SK-N-SH (cell line): Measurements from ENCODE around the gene ANKMY1. TPM values are rescaled to one million over a fixed set of nuclear protein-coding genes. Genes with fewer than 3 reads are reported as not detected.

ENCODE experiments used
- CTCF ChIA-PET: fragments of 300-600, 350-600 bp; formaldehyde crosslinking; extraction: SDS; loops from one replicate; lab custom pipeline; 2021; lab: Yijun Ruan, JAX
- POLR2A ChIA-PET: fragments of 350-600 bp; sonication (Branson Sonifier 250); formaldehyde crosslinking; extraction: SDS; loops from one replicate; lab custom pipeline; 2020; ENCODE audit warnings: antibody characterized with exemption, inconsistent platforms; lab: Yijun Ruan, JAX
- DNase-seq: peaks from one replicate; pipeline ENCODE4 v3.0.0; 2012
- H2AFZ ChIP-seq: fragments of 200-600 bp; sonication (generic); 2 replicates; pipeline ENCODE4 v1.8.1; 2016; ENCODE audit warnings: antibody characterized with exemption, mild to moderate bottlenecking, low read depth
- H3F3A ChIP-seq: fragments of 200-600 bp; sonication (generic); replicated peaks from 2 replicates; pipeline ENCODE3; 2016; ENCODE audit warnings: antibody characterized with exemption, mild to moderate bottlenecking; ENCODE audit not compliant: insufficient read depth
- H3K27ac ChIP-seq, 2 experiments: fragments of 200-500 bp in 1 of 2; fragments of 200-600 bp in 1 of 2; sonication (Bioruptor generic) in 1 of 2; sonication (generic), shearing (Covaris generic) in 1 of 2; 2 replicates each; pipeline versions ENCODE4 v1.5.1 to v1.6.1; 2014 to 2016; ENCODE audit warnings: low read depth in 2 of 2, inconsistent platforms in 1 of 2, low read length in 1 of 2, mild to moderate bottlenecking in 1 of 2, mixed read lengths in 1 of 2
- H3K27me3 ChIP-seq: fragments of 200-600 bp; sonication (generic), shearing (Covaris generic); 2 replicates; pipeline ENCODE4 v1.6.1; 2016; ENCODE audit warnings: mixed run types; ENCODE audit not compliant: insufficient read depth
- H3K36me3 ChIP-seq, 2 experiments: fragments of 200-500 bp in 1 of 2; fragments of 200-600 bp in 1 of 2; sonication (Bioruptor generic) in 1 of 2; sonication (generic) in 1 of 2; replicated peaks in 1 of 2; 2 replicates each; pipeline versions ENCODE3 to v1.5.1; 2014 to 2016; ENCODE audit warnings: low read length in 1 of 2, mild to moderate bottlenecking in 1 of 2; ENCODE audit not compliant: insufficient read depth in 2 of 2, control insufficient read depth in 1 of 2
- H3K4me1 ChIP-seq, 2 experiments: fragments of 200-500 bp in 1 of 2; fragments of 200-600 bp in 1 of 2; sonication (Bioruptor generic) in 1 of 2; sonication (generic), shearing (Covaris generic) in 1 of 2; 2 replicates each; pipeline versions ENCODE4 v1.5.1 to v1.6.1; 2014 to 2016; ENCODE audit warnings: low read depth in 1 of 2, low read length in 1 of 2, mixed run types in 1 of 2; ENCODE audit not compliant: insufficient read depth in 2 of 2, control insufficient read depth in 1 of 2
- H3K4me2 ChIP-seq: fragments of 200-600 bp; sonication (generic), shearing (Covaris generic); 2 replicates; pipeline ENCODE4 v1.6.1; 2017; ENCODE audit warnings: mixed run types
- H3K4me3 ChIP-seq, 2 experiments: fragments of 200-500 bp in 1 of 2; fragments of 200-600 bp in 1 of 2; sonication (Bioruptor generic) in 1 of 2; sonication (generic), shearing (Covaris generic) in 1 of 2; 2 replicates each; pipeline versions ENCODE4 v1.5.1 to v1.8.1; 2014 to 2016; ENCODE audit warnings: low read depth in 2 of 2, inconsistent platforms in 1 of 2, low read length in 1 of 2, mild to moderate bottlenecking in 1 of 2, mixed read lengths in 1 of 2, moderate library complexity in 1 of 2
- H3K79me2 ChIP-seq: fragments of 200-600 bp; sonication (generic); 2 replicates; pipeline ENCODE4 v1.8.1; 2017; ENCODE audit warnings: mild to moderate bottlenecking; ENCODE audit not compliant: insufficient read depth
- H3K9ac ChIP-seq: fragments of 200-600 bp; sonication (generic); 2 replicates; pipeline ENCODE4 v1.6.1; 2017; ENCODE audit warnings: mixed run types
- H3K9me2 ChIP-seq: fragments of 200-600 bp; sonication (generic); 2 replicates; pipeline ENCODE4 v1.6.1; 2017; ENCODE audit warnings: mixed run types
- H3K9me3 ChIP-seq: fragments of 200-600 bp; sonication (generic); 2 replicates; pipeline ENCODE4 v1.6.1; 2017; ENCODE audit warnings: mixed run types, mild to moderate bottlenecking, moderate library complexity
- H4K20me1 ChIP-seq: fragments of 200-600 bp; sonication (generic); 2 replicates; pipeline ENCODE4 v1.6.1; 2017; ENCODE audit warnings: mild to moderate bottlenecking, mixed run types; ENCODE audit not compliant: insufficient read depth
- CTCF ChIP-seq: fragments of 200-600 bp; sonication (generic); IDR thresholded peaks from 2 replicates; pipeline ENCODE4 v1.6.1; 2017; ENCODE audit warnings: antibody characterized with exemption, mild to moderate bottlenecking, moderate library complexity
- FOXJ3 ChIP-seq: sonication (generic); formaldehyde crosslinking; IDR thresholded peaks from 2 replicates; pipeline ENCODE4 v1.5.1; 2020; ENCODE audit warnings: mild to moderate bottlenecking, missing genetic modification reagents
- IRF3 ChIP-seq: fragments of 150-350 bp; IDR thresholded peaks from 2 replicates; pipeline ENCODE4 v1.6.1; 2016; ENCODE audit warnings: mild to moderate bottlenecking, low read depth, low read length
- MAX ChIP-seq: IDR thresholded peaks from 2 replicates; pipeline ENCODE4 v1.4.0; 2012; ENCODE audit warnings: low read depth
- NFIC ChIP-seq: IDR thresholded peaks from 2 replicates; pipeline ENCODE4 v1.4.0; 2012; ENCODE audit warnings: borderline replicate concordance
- NRF1 ChIP-seq: IDR thresholded peaks from 2 replicates; pipeline ENCODE4 v1.6.1; 2012; ENCODE audit warnings: low read depth, mild to moderate bottlenecking, low read length
- PBX3 ChIP-seq: IDR thresholded peaks from 2 replicates; pipeline ENCODE4; 2012
- POLR2AphosphoS5 ChIP-seq: IDR thresholded peaks from 2 replicates; pipeline ENCODE4 v1.6.1; 2012; ENCODE audit warnings: low read depth, low read length
- USF2 ChIP-seq: fragments of 150-350 bp; IDR thresholded peaks from 2 replicates; pipeline ENCODE4 v1.6.1; 2017; ENCODE audit warnings: antibody characterized with exemption, low read length, low read depth, borderline replicate concordance
- WGBS: methylation state at CpG from one replicate; pipeline ENCODE4 v1.1.6; 2017; ENCODE audit warnings: low lambda C conversion rate; 5-methylcytosine and 5-hydroxymethylcytosine counted together
- polyA plus RNA-seq, 3 experiments: library from polyadenylated mRNA; depleted of rRNA; stranded (reverse); fragments of >200 nt; gene quantifications; 2 replicates each; pipeline ENCODE4 v1.2.3, GENCODE V29; 2012

The ANKMY1 gene
- polyA plus RNA-seq, 1 of the 3 experiments (the other 2 are of a cell fraction), result 12.1 TPM

- peaks cover 14 to 17% of the 10 kb centered on the region in 2 experiments; a peak in 2 of 4 replicates for H3K4me1 ChIP-seq
- no peaks in the 10 kb centered on the region for H3K9me2 ChIP-seq
- no CpG with 5 or more reads among the region's 2 CpGs for WGBS
- H3K79me2 ChIP-seq, result peaks cover 48% of the 10 kb centered on the region
- peaks cover 49% of the 10 kb centered on the region for H4K20me1 ChIP-seq
- no peak overlapping the region for H2AFZ ChIP-seq
- POLR2A ChIA-PET, result no interaction called here
- H3K9me3 ChIP-seq, result no peaks in the 10 kb centered on the region
- TF ChIP-seq IRF3 (no peak), NFIC (no peak), CTCF (no peak), PBX3 (no peak), FOXJ3 (CRISPR knock-in tag) (no peak), POLR2AphosphoS5 (no peak), USF2 (no peak)
- H3K27ac ChIP-seq, result no peak overlapping the region
- H3K4me3 ChIP-seq, result peak overlapping the region in 1 of 2 experiments; percentile 23; a peak in 1 of 4 replicates
- H3K27me3 ChIP-seq, result no peaks in the 10 kb centered on the region
- H3K4me2 ChIP-seq, result peak overlapping the region; percentile 90
- CTCF ChIA-PET, result interaction anchor here (0.7 to 4.1 kb wide), 2 partner anchors 205 to 288 kb away, joined by 3 to 35 read pairs; no protein-coding TSS in a partner anchor
- H3K9ac ChIP-seq, result no peak overlapping the region
- no peak for DNase-seq
- no peaks in the 10 kb centered on the region for H3K36me3 ChIP-seq
- peaks cover 4% of the 10 kb centered on the region for H3F3A ChIP-seq
These were observed 120.3 kb downstream of the ANKMY1 start for GRCh38 chr2:240437551-240437860.

GRCh38 chr2:240436683-240437550, 120.9 kb downstream of the ANKMY1 start:
- peaks cover 43% of the 10 kb centered on the region for H4K20me1 ChIP-seq
- 75% methylated on average over 4 of the region's 45 CpGs for WGBS
- no peak for DNase-seq

More at GRCh38 chr2:240436683-240437550, 120.9 kb downstream of the ANKMY1 start:
- Histone ChIP-seq H3K27ac (no peak overlapping the region), H3K27me3 (no peaks in the 10 kb centered on the region), H3F3A (peaks cover 4% of the 10 kb centered on the region), H3K9me2 (no peaks in the 10 kb centered on the region), H3K36me3 (no peaks in the 10 kb centered on the region), H3K4me2 (peak overlapping the region; percentile 90), H3K9me3 (no peaks in the 10 kb centered on the region), H3K4me1 (peaks cover 14 to 17% of the 10 kb centered on the region in 2 experiments; a peak in 2 of 4 replicates), H3K4me3 (peak overlapping the region; percentile 79 to 81), H2AFZ (no peak overlapping the region), H3K79me2 (peaks cover 48% of the 10 kb centered on the region), H3K9ac (peak overlapping the region; percentile 74)
- TF ChIP-seq NRF1 (no peak), MAX (peak; percentile 65)
- ChIA-PET POLR2A (interaction anchor here (0.9 to 1.6 kb wide), 5 partner anchors 14 to 288 kb away, joined by 3 to 8 read pairs (median 4); no protein-coding TSS in a partner anchor), CTCF (interaction anchor here (0.6 to 2.1 kb wide), 18 partner anchors 9 to 376 kb away, joined by 3 to 29 read pairs (median 4); no protein-coding TSS in a partner anchor)
